ENCODE data around the gene GEMIN8. TPM values are rescaled to one million over a fixed set of nuclear protein-coding genes. Genes with fewer than 3 reads are reported as not detected.

GEMIN8 gene
- total RNA-seq, 1 experiment from 2014 or later, result 14.8 TPM

GRCh38 chrX:13967636-13968035, 62.1 kb downstream of the GEMIN8 start:
- Histone ChIP-seq H3K27me3 (ENCODE audit: insufficient read depth, low read length) (no peaks in the 10 kb centered on the region), H3K4me1 (ENCODE audit: insufficient read depth, low read length) (no peaks in the 10 kb centered on the region; the same call in 1 of the 2 replicates), H4K5ac (ENCODE audit: insufficient read length, low read depth, low read length) (no peak overlapping the region), H3K23ac (ENCODE audit: insufficient read length, low read depth, low read length) (no peak overlapping the region), H3K79me2 (ENCODE audit: insufficient read depth, low read length) (no peaks in the 10 kb centered on the region), H4K20me1 (ENCODE audit: control insufficient read depth, insufficient read depth, insufficient read length) (no peaks in the 10 kb centered on the region), H3T11ph (ENCODE audit: low read length) (no peak overlapping the region), H4K8ac (replicated peaks; ENCODE audit: insufficient read length, low read depth, low read length) (no peak overlapping the region), H3K4ac (ENCODE audit: low read depth, low read length) (no peak overlapping the region), H3K9me3 (ENCODE audit: control insufficient read depth, low read depth, low read length) (no peaks in the 10 kb centered on the region), H3K18ac (ENCODE audit: insufficient read length, low read depth, low read length) (no peak overlapping the region), H4K91ac (ENCODE audit: insufficient read length, low read depth, low read length) (no peak overlapping the region), H3K56ac (ENCODE audit: insufficient read length, low read depth, low read length) (no peak overlapping the region), H3K27ac (ENCODE audit: insufficient read length, low read depth, low read length) (no peak overlapping the region), H3K23me2 (ENCODE audit: insufficient read length, low read depth, low read length, poor library complexity, severe bottlenecking) (no peaks in the 10 kb centered on the region), H3K9ac (ENCODE audit: extremely low read depth, insufficient read length, low read length) (no peak overlapping the region), H3K14ac (ENCODE audit: insufficient read depth, low read length) (no peak overlapping the region), H2BK12ac (ENCODE audit: insufficient read length, low read depth, low read length) (no peak overlapping the region), H2BK5ac (ENCODE audit: insufficient read length, low read length) (no peak overlapping the region), H3K4me2 (ENCODE audit: insufficient read depth, insufficient read length, low read length) (no peak overlapping the region), H2AFZ (ENCODE audit: low read length) (no peak overlapping the region), H2BK120ac (ENCODE audit: low read depth, low read length, poor library complexity, severe bottlenecking) (no peak overlapping the region), H2BK20ac (ENCODE audit: low read depth, low read length, poor library complexity, severe bottlenecking) (no peak overlapping the region), H3K79me1 (ENCODE audit: insufficient read depth, low read depth, low read length, poor library complexity, severe bottlenecking) (no peaks in the 10 kb centered on the region), H2BK15ac (ENCODE audit: low read depth, low read length) (no peak overlapping the region), H2AK5ac (ENCODE audit: insufficient read length, low read length) (no peak overlapping the region)
- H3K4me1 Mint-ChIP-seq, result peaks cover 4 to 13% of the 10 kb centered on the region in 2 experiments; a peak in 2 of 4 replicates
- no CpG with 5 or more reads among the region's 9 CpGs for WGBS (ENCODE audit: extremely low coverage, insufficient read length, low lambda C conversion rate)
- peaks cover 0 to 6% (median 3%) of the 10 kb centered on the region in 3 experiments; a peak in 4 of 7 replicates for H3K36me3 Mint-ChIP-seq (ENCODE audit: insufficient read depth in 1 of 3, low read depth in 3 of 3)
- DNase-seq, result no peak
- H3K27ac Mint-ChIP-seq, result no peak overlapping the region
- no peaks in the 10 kb centered on the region; the same call in none of the 2 replicates for H3K27me3 Mint-ChIP-seq (ENCODE audit: low read depth)
- TF ChIP-seq CTCF (conservative IDR thresholded peaks at IDR 0.05), result no peak
- H3K9me3 Mint-ChIP-seq, result peaks cover 29 to 43% of the 10 kb centered on the region in 2 experiments
- no peak overlapping the region for H3K4me3 Mint-ChIP-seq

Data from H9 (cell line).